ENCODE data around the gene PCDHA4. TPM values are rescaled to one million over a fixed set of nuclear protein-coding genes. Genes with fewer than 3 reads are reported as not detected.
"Not testable (repeated sequence)": the region's sequence is repeated elsewhere in the genome, so short reads cannot be mapped to it uniquely, and the experiment has no call there.

PCDHA4 gene
- total and polyA plus RNA-seq, 2 of the 8 experiments (the other 6 are each of a cell fraction or from before 2014, with no cell fraction given) = 3.7 to 5.7 TPM

GRCh38 chr5:140834439-140835008 is 27.7 kb downstream of the PCDHA4 start:
- Histone ChIP-seq H3K4me3 (ENCODE audit: extremely low read depth in 1 of 4, insufficient read depth in 2 of 4, low read depth in 3 of 4, low read length in 4 of 4) (peak overlapping the region in 1 of 4 experiments; percentile 59; a peak in 2 of 8 replicates), H3K4me2 (ENCODE audit: insufficient read depth in 1 of 2, low read depth in 2 of 2, low read length in 2 of 2) (peak overlapping the region in 1 of 2 experiments; percentile 59; a peak in 1 of 4 replicates), H3K9me3 (ENCODE audit: insufficient read depth in 2 of 2, low read depth in 1 of 2, low read length in 1 of 2) (peaks cover 0 to 21% of the 10 kb centered on the region in 2 experiments; a peak in 2 of 4 replicates)
- H3K36me3 ChIP-seq (ENCODE audit: control insufficient read depth in 2 of 4, insufficient read depth in 4 of 4, low read length in 3 of 4); H4K20me1 ChIP-seq (replicated peaks in 1 of 2; ENCODE audit: control insufficient read depth in 1 of 2, insufficient read depth in 2 of 2, low read length in 2 of 2); H3K14ac ChIP-seq (ENCODE audit: insufficient read length); H3K79me1 ChIP-seq (ENCODE audit: low read depth, low read length); H3K56ac ChIP-seq (replicated peaks; ENCODE audit: insufficient read length, low read depth, low read length); H2BK120ac ChIP-seq (replicated peaks; ENCODE audit: low read depth, low read length); H3K18ac ChIP-seq (ENCODE audit: extremely low read depth, low read length); H3K79me2 ChIP-seq (ENCODE audit: control insufficient read depth in 1 of 2, insufficient read depth in 2 of 2, low read length in 2 of 2); H2BK12ac ChIP-seq (ENCODE audit: low read depth, low read length); POLR2A ChIA-PET (ENCODE audit: partially characterized antibody); H3K27ac ChIP-seq (ENCODE audit: low read depth, low read length); H2AK5ac ChIP-seq (ENCODE audit: low read depth, low read length); H2AFZ ChIP-seq (ENCODE audit: low read length); H4K91ac ChIP-seq (replicated peaks; ENCODE audit: insufficient read length, low read length); H3K27me3 ChIP-seq (replicated peaks in 1 of 4; ENCODE audit: control insufficient read depth in 3 of 4, extremely low read depth in 1 of 4, insufficient read depth in 3 of 4, low read length in 3 of 4); H2BK5ac ChIP-seq (ENCODE audit: low read depth, low read length); H3K4ac ChIP-seq (replicated peaks; ENCODE audit: insufficient read length, low read depth, low read length); H3K23ac ChIP-seq (ENCODE audit: insufficient read length); H4K5ac ChIP-seq (ENCODE audit: insufficient read length, low read depth, low read length); H2BK15ac ChIP-seq (ENCODE audit: low read length); H3K4me1 ChIP-seq (replicated peaks in 1 of 4; ENCODE audit: control insufficient read depth in 3 of 4, insufficient read depth in 4 of 4, low read length in 3 of 4); H3K9ac ChIP-seq (replicated peaks in 1 of 4; ENCODE audit: extremely low read depth in 1 of 4, low read depth in 3 of 4, low read length in 3 of 4); H3K23me2 ChIP-seq (ENCODE audit: low read depth, low read length); H2BK20ac ChIP-seq (ENCODE audit: low read length); H4K8ac ChIP-seq (ENCODE audit: extremely low read depth, insufficient read depth, low read length): not testable (repeated sequence)
- CTCF ChIA-PET (ENCODE audit: partially characterized antibody) = interaction anchor here (1.1 to 2.2 kb wide), 7 partner anchors 8 to 217 kb away, joined by 3 to 6 read pairs (median 4); partner anchors contain the start of genes PCDHA11, PCDHA5 and PCDHB1
- peak in 1 of 2 experiments; percentile 59 for DNase-seq (ENCODE audit: low read depth in 1 of 2, low spot score in 2 of 2)
- 86% methylated on average over 25 of the region's 38 CpGs; no CpG with 5 or more reads in 1 of the 2 experiments for WGBS, 2 experiments (ENCODE audit: extremely low coverage in 1 of 2, insufficient coverage in 1 of 2, insufficient read length in 1 of 2, insufficient replicate concordance in 2 of 2, low coverage in 1 of 2, low lambda C conversion rate in 2 of 2, missing lambda C conversion rate in 1 of 2)
- FAIRE-seq = peak; percentile 62
